Neural cell (in vitro differentiated cells): Measurements from ENCODE around the gene AMZ1. TPM values are rescaled to one million over a fixed set of nuclear protein-coding genes. Genes with fewer than 3 reads are reported as not detected.

Experiments used
- H2AFZ ChIP-seq: fragments of 200-600, 300-800 bp; sonication (generic), shearing (Covaris generic); 2 replicates; pipeline ENCODE4 v1.6.0; 2014; ENCODE audit warnings: low read depth, mild to moderate bottlenecking, antibody characterized with exemption, low read length, moderate library complexity
- H3F3A ChIP-seq: fragments of 200-600 bp; shearing (Covaris generic); 2 replicates; pipeline ENCODE4 v1.6.1; 2016; ENCODE audit warnings: mild to moderate bottlenecking, moderate library complexity, mixed read lengths, antibody characterized with exemption, low read length; ENCODE audit not compliant: insufficient read depth, poor library complexity, severe bottlenecking
- H3K27ac ChIP-seq: fragments of 200-600, 300-800 bp; sonication (generic), shearing (Covaris generic); 2 replicates; pipeline ENCODE4 v1.5.1; 2014; ENCODE audit warnings: mild to moderate bottlenecking, low read length, moderate library complexity
- H3K27me3 ChIP-seq: fragments of 300-800, 200-600 bp; sonication (generic), shearing (Covaris generic); 2 replicates; pipeline ENCODE4 v1.6.0; 2014; ENCODE audit warnings: mild to moderate bottlenecking, low read depth, low read length, moderate library complexity; ENCODE audit not compliant: insufficient read depth
- H3K36me3 ChIP-seq: fragments of 300-800, 200-600 bp; sonication (generic), shearing (Covaris generic); 2 replicates; pipeline ENCODE4 v1.5.1; 2014; ENCODE audit warnings: mild to moderate bottlenecking, antibody characterized with exemption, low read length, moderate library complexity; ENCODE audit not compliant: insufficient read depth
- H3K4me2 ChIP-seq: fragments of 300-800, 200-600 bp; sonication (generic), shearing (Covaris generic); 2 replicates; pipeline ENCODE4 v1.6.0; 2014; ENCODE audit warnings: mild to moderate bottlenecking, low read length
- H3K4me3 ChIP-seq: fragments of 300-800, 200-600 bp; sonication (generic), shearing (Covaris generic); 2 replicates; pipeline ENCODE4 v1.5.1; 2014; ENCODE audit warnings: mild to moderate bottlenecking, low read length, moderate library complexity
- H3K79me2 ChIP-seq: fragments of 200-600 bp; shearing (Covaris generic); replicated peaks from 2 replicates; pipeline ENCODE4 v1.6.0; 2014; ENCODE audit warnings: mild to moderate bottlenecking, low read length, moderate library complexity; ENCODE audit not compliant: insufficient read depth
- H3K9ac ChIP-seq: fragments of 300-800, 200-600 bp; sonication (generic), shearing (Covaris generic); 2 replicates; pipeline ENCODE4 v1.6.1; 2016; ENCODE audit warnings: mild to moderate bottlenecking, low read length, mixed read lengths
- H3K9me2 ChIP-seq: fragments of 200-600 bp; shearing (Covaris generic); 2 replicates; pipeline ENCODE4 v1.6.1; 2016; ENCODE audit warnings: mild to moderate bottlenecking, low read length, mixed read lengths; ENCODE audit not compliant: insufficient read depth
- H3K9me3 ChIP-seq: fragments of 200-600, 300-800 bp; sonication (generic), shearing (Covaris generic); 2 replicates; pipeline ENCODE4 v1.6.1; 2016; ENCODE audit warnings: mild to moderate bottlenecking, mixed run types, low read length, moderate library complexity, mixed read lengths
- H4K20me1 ChIP-seq: fragments of 200-600 bp; shearing (Covaris generic); 2 replicates; pipeline ENCODE4 v1.6.1; 2016; ENCODE audit warnings: mild to moderate bottlenecking, mixed run types; ENCODE audit not compliant: insufficient read depth
- EP300 ChIP-seq: fragments of 450-650 bp; conservative IDR thresholded peaks from 2 replicates; pipeline ENCODE4 v1.6.1; 2014; ENCODE audit warnings: antibody characterized with exemption, mild to moderate bottlenecking, moderate library complexity; ENCODE audit not compliant: poor library complexity, severe bottlenecking
- MXI1 ChIP-seq: fragments of 450-650 bp; conservative IDR thresholded peaks from 2 replicates; pipeline ENCODE4 v1.6.1; 2014; ENCODE audit warnings: antibody characterized with exemption, mild to moderate bottlenecking; ENCODE audit not compliant: poor library complexity, severe bottlenecking
- POLR2AphosphoS5 ChIP-seq: IDR thresholded peaks from 2 replicates; pipeline ENCODE4 v1.6.1; 2012
- RAD21 ChIP-seq: fragments of 450-650 bp; conservative IDR thresholded peaks from 2 replicates; pipeline ENCODE4 v1.6.1; 2014; ENCODE audit warnings: antibody characterized with exemption, mild to moderate bottlenecking, moderate library complexity
- TAF1 ChIP-seq: IDR thresholded peaks from 2 replicates; pipeline ENCODE4 v1.6.1; 2012; ENCODE audit warnings: low read depth
- polyA plus RNA-seq: library from polyadenylated mRNA; depleted of rRNA; stranded (reverse); fragments of >200 nt; gene quantifications from 2 replicates; pipeline ENCODE4 v1.2.3, GENCODE V29; 2014
- TF ChIP-seq, protein P1 (sequence below): IDR thresholded peaks from 2 replicates; pipeline ENCODE4 v1.6.1; 2012; ENCODE audit warnings: borderline replicate concordance
- TF ChIP-seq, protein P2 (sequence below): fragments of 450-650 bp; IDR thresholded peaks from 2 replicates; pipeline ENCODE4 v1.5.1; 2014; ENCODE audit warnings: antibody characterized with exemption, mild to moderate bottlenecking, moderate library complexity; ENCODE audit not compliant: poor library complexity, severe bottlenecking

The AMZ1 gene
- polyA plus RNA-seq, 1 donor from 2014 or later = not detected

DNA sequence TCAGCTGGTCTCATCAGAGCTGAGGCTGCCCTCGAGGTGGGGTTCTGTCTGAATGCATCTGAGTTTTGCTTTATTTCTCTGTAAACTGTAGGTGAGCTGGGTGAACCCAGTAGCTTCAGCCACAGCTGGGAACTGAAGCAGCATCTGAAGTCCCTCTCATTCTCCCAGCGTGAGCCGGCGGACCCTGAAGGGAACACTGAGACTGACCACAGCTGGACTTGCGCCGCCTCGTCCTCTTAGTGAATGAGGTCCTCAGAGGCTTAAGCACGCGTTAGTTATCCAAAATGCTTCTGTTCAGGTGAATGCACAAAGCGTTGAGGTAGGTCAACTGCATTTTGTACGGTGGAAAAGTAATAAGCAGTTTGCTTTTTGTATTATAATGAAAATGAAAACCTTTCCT is 76.6 kb downstream of the AMZ1 start:
- Histone ChIP-seq H4K20me1 (no peaks in the 10 kb centered on the region), H3K9me2 (no peaks in the 10 kb centered on the region), H3K9ac (no peak overlapping the region), H3K4me2 (no peak overlapping the region), H3F3A (no peaks in the 10 kb centered on the region), H3K79me2 (no peaks in the 10 kb centered on the region), H2AFZ (no peak overlapping the region), H3K9me3 (no peaks in the 10 kb centered on the region), H3K27me3 (no peaks in the 10 kb centered on the region), H3K27ac (no peak overlapping the region), H3K4me3 (no peak overlapping the region), H3K36me3 (no peaks in the 10 kb centered on the region)
- TF ChIP-seq EP300 = no peak
- TF ChIP-seq TAF1 = no peak
- no peak for TF ChIP-seq POLR2AphosphoS5
- TF ChIP-seq MXI1 = no peak
- TF ChIP-seq, protein P1, sequence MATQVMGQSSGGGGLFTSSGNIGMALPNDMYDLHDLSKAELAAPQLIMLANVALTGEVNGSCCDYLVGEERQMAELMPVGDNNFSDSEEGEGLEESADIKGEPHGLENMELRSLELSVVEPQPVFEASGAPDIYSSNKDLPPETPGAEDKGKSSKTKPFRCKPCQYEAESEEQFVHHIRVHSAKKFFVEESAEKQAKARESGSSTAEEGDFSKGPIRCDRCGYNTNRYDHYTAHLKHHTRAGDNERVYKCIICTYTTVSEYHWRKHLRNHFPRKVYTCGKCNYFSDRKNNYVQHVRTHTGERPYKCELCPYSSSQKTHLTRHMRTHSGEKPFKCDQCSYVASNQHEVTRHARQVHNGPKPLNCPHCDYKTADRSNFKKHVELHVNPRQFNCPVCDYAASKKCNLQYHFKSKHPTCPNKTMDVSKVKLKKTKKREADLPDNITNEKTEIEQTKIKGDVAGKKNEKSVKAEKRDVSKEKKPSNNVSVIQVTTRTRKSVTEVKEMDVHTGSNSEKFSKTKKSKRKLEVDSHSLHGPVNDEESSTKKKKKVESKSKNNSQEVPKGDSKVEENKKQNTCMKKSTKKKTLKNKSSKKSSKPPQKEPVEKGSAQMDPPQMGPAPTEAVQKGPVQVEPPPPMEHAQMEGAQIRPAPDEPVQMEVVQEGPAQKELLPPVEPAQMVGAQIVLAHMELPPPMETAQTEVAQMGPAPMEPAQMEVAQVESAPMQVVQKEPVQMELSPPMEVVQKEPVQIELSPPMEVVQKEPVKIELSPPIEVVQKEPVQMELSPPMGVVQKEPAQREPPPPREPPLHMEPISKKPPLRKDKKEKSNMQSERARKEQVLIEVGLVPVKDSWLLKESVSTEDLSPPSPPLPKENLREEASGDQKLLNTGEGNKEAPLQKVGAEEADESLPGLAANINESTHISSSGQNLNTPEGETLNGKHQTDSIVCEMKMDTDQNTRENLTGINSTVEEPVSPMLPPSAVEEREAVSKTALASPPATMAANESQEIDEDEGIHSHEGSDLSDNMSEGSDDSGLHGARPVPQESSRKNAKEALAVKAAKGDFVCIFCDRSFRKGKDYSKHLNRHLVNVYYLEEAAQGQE = no peak
- TF ChIP-seq, protein P2, sequence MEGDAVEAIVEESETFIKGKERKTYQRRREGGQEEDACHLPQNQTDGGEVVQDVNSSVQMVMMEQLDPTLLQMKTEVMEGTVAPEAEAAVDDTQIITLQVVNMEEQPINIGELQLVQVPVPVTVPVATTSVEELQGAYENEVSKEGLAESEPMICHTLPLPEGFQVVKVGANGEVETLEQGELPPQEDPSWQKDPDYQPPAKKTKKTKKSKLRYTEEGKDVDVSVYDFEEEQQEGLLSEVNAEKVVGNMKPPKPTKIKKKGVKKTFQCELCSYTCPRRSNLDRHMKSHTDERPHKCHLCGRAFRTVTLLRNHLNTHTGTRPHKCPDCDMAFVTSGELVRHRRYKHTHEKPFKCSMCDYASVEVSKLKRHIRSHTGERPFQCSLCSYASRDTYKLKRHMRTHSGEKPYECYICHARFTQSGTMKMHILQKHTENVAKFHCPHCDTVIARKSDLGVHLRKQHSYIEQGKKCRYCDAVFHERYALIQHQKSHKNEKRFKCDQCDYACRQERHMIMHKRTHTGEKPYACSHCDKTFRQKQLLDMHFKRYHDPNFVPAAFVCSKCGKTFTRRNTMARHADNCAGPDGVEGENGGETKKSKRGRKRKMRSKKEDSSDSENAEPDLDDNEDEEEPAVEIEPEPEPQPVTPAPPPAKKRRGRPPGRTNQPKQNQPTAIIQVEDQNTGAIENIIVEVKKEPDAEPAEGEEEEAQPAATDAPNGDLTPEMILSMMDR = no peak
- TF ChIP-seq RAD21 = no peak

Other genes with a start within 250 kb of the AMZ1 start
- not detected in 2 replicates for gene GRIFIN, start 211.8 kb upstream of the AMZ1 start, polyA plus RNA-seq
- 0.30 and 1.5 TPM in 2 replicates for gene LFNG, start 168.4 kb upstream of the AMZ1 start, polyA plus RNA-seq
- 60.3 and 68.6 TPM in 2 replicates for gene BRAT1, start 132.7 kb upstream of the AMZ1 start, polyA plus RNA-seq
- 15.2 and 21.2 TPM in 2 replicates for gene IQCE, start 129.2 kb upstream of the AMZ1 start, polyA plus RNA-seq
- 17.0 and 25.0 TPM in 2 replicates for gene TTYH3, start 56.2 kb upstream of the AMZ1 start, polyA plus RNA-seq
- 15.5 and 17.2 TPM in 2 replicates for gene GNA12, start 156.1 kb downstream of the AMZ1 start, polyA plus RNA-seq